ENCODE data around the gene DDX43.
"Not testable (repeated sequence)": the region's sequence is repeated elsewhere in the genome, so short reads cannot be mapped to it uniquely, and the experiment has no call there.

DDX43 gene

GRCh38 chr6:73394577-73395354, at the start of gene DDX43:
DDX43 (plus strand) TSS chr6:73394828; CDS start chr6:73394906, 78 bp downstream.
- DNase-seq: peak; percentile 37 to 72

GRCh38 chr6:73348550-73349204, 46.0 kb upstream of the DDX43 start:
- DNase-seq: no peak

GRCh38 chr6:73349311-73349710, 45.3 kb upstream of the DDX43 start:
- DNase-seq: no peak

GRCh38 chr6:73353636-73354593, 40.7 kb upstream of the DDX43 start, which contains the start of gene DPPA5:
DPPA5 (minus strand) TSS chr6:73354276; CDS start chr6:73354225, 51 bp downstream.
- no peak for DNase-seq

- no peak for DNase-seq
Observed at GRCh38 chr6:73362358-73362757, 32.3 kb upstream of the DDX43 start, which contains the start of gene KHDC3L. KHDC3L (plus strand) TSS chr6:73362658; CDS start chr6:73362730, 72 bp downstream.

GRCh38 chr6:73362869-73363536, 31.6 kb upstream of the DDX43 start:
- no peak for DNase-seq

GRCh38 chr6:73363537-73363875, 31.1 kb upstream of the DDX43 start:
- no peak for DNase-seq

- DNase-seq: no peak
Observed at GRCh38 chr6:73364121-73364520, 30.5 kb upstream of the DDX43 start.

- no peak for DNase-seq
Observed at GRCh38 chr6:73364549-73364948, 30.1 kb upstream of the DDX43 start.

GRCh38 chr6:73367761-73368355, 26.8 kb upstream of the DDX43 start:
- no peak for DNase-seq

GRCh38 chr6:73368675-73369074, 26.0 kb upstream of the DDX43 start:
- no peak for DNase-seq

- no peak for DNase-seq
Observed at GRCh38 chr6:73369157-73369556, 25.5 kb upstream of the DDX43 start.

GRCh38 chr6:73369563-73369962, 25.1 kb upstream of the DDX43 start, which contains the start of gene OOEP:
OOEP (minus strand) TSS chr6:73369897; CDS start chr6:73369792, 105 bp downstream.
- DNase-seq: no peak

GRCh38 chr6:73371984-73372383, 22.6 kb upstream of the DDX43 start:
- no peak for DNase-seq

- DNase-seq: no peak
Observed at GRCh38 chr6:73372516-73372915, 22.1 kb upstream of the DDX43 start.

GRCh38 chr6:73375216-73375615, 19.4 kb upstream of the DDX43 start:
- DNase-seq: no peak

- no peak for DNase-seq
Observed at GRCh38 chr6:73377225-73377624, 17.4 kb upstream of the DDX43 start.

- not testable (repeated sequence) for DNase-seq
Observed at GRCh38 chr6:73381531-73381930, 13.1 kb upstream of the DDX43 start.

GRCh38 chr6:73382462-73383113, 12.0 kb upstream of the DDX43 start:
- DNase-seq: no peak

- no peak for DNase-seq
Observed at GRCh38 chr6:73388433-73388799, 6.2 kb upstream of the DDX43 start.

GRCh38 chr6:73388800-73389512, 5.7 kb upstream of the DDX43 start:
- peak; percentile 12 to 17 for DNase-seq
